ENCODE measurements around the gene TEAD1. TPM values are rescaled to one million over a fixed set of nuclear protein-coding genes. Genes with fewer than 3 reads are reported as not detected.
A peak's percentile ranks its signal among the peaks of the same experiment; 100 is the strongest.

Gene TEAD1
- total and polyA plus RNA-seq, 9 of the 15 experiments (the other 6 are each of a cell fraction or from before 2014, with no cell fraction given) = 1.7 to 17.7 (median 10.8) TPM

DNA sequence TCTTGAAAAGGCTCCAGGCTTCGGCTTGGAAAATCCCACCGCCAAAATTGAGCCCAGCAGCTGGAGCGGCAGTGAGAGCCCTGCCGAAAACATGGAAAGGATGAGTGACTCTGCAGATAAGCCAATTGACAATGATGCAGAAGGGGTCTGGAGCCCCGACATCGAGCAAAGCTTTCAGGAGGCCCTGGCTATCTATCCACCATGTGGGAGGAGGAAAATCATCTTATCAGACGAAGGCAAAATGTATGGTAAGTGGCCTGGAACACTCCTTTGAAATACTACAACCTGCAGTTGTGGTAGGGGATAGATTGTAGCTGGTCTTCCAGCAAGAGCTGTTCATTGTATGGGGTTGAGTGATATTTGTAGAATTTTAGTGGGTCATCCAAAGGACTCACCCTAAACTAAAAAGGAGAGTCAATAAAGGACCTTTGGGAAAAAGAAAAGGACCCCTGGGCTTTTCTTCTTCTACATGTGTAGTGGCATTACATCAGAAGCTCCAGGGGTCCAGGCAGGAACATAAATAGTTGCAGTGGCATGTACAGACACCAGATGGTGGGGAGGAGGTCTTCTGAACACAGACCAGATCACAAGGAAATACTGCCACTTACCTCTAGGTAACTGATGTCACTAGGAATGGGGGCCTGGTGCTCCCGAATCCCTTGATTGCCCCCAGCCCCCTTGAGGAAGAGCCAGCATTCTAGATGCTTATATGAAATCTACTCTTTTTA lies 90.1 kb downstream of the TEAD1 start (continued):
- no peak for TF ChIP-seq KLF1 (tag; IDR thresholded peaks at IDR 0.05)
- TF ChIP-seq STAT5A (IDR thresholded peaks at IDR 0.05; ENCODE audit: borderline replicate concordance, low read length) = no peak
- no peak for TF ChIP-seq MYC (IDR thresholded peaks at IDR 0.05; ENCODE audit: low read depth, low read length)
- no peak for TF ChIP-seq MYC (CRISPR knock-in tag; IDR thresholded peaks at IDR 0.05; ENCODE audit: borderline replicate concordance, low read depth)
- no peak for TF ChIP-seq TCF7 (IDR thresholded peaks at IDR 0.05; ENCODE audit: borderline replicate concordance)
- TF ChIP-seq KLF10 (CRISPR knock-in tag; IDR thresholded peaks at IDR 0.05) = 0 out of 2 replicates have a peak, but pooled peaks have one; percentile 10
- peak; percentile 63 for TF ChIP-seq NCOR1 (IDR thresholded peaks at IDR 0.05)
- TF ChIP-seq UBTF (IDR thresholded peaks at IDR 0.05; ENCODE audit: borderline replicate concordance in 1 of 2, low read depth in 2 of 2, low read length in 2 of 2) = 0 out of 4 replicates have a peak, but pooled peaks of 1 of the 2 experiments have one; percentile 50
- TF ChIP-seq NFE2 (IDR thresholded peaks at IDR 0.05; ENCODE audit: low read depth) = peak; percentile 43
- no peak for TF ChIP-seq MEIS2 (IDR thresholded peaks at IDR 0.05; ENCODE audit: partially characterized antibody)
- no peak for TF ChIP-seq ZNF407 (IDR thresholded peaks at IDR 0.05; ENCODE audit: low read depth)
- TF ChIP-seq WHSC1 (IDR thresholded peaks at IDR 0.05; ENCODE audit: low read length) = no peak
- TF ChIP-seq XRCC4 (IDR thresholded peaks at IDR 0.05; ENCODE audit: extremely low read depth, insufficient read depth, insufficient read length) = no peak
- TF ChIP-seq IRF2 (CRISPR knock-in tag; IDR thresholded peaks at IDR 0.05) = no peak
- TF ChIP-seq NELFE (IDR thresholded peaks at IDR 0.05; ENCODE audit: insufficient read depth, insufficient read length) = no peak
- no peak for TF ChIP-seq TCFL5 (CRISPR knock-in tag; conservative IDR thresholded peaks at IDR 0.05)
- TF ChIP-seq FOXK1 (CRISPR knock-in tag; IDR thresholded peaks at IDR 0.05; ENCODE audit: borderline replicate concordance) = no peak
- no peak for TF ChIP-seq JUN (IDR thresholded peaks at IDR 0.05; ENCODE audit: borderline replicate concordance, low read depth, low read length)
- no peak for TF ChIP-seq JUN (CRISPR knock-in tag; IDR thresholded peaks at IDR 0.05; ENCODE audit: borderline replicate concordance)
